Stimulated activated CD8-positive, alpha-beta memory T cell treated with anti-CD3 and anti-CD28 coated beads, Interleukin-4, amount 100 ng/mL, for 1 hour (primary cell): Measurements from ENCODE around the gene TMEM161B.
"Not testable (repeated sequence)": the region's sequence is repeated elsewhere in the genome, so short reads cannot be mapped to it uniquely, and the experiment has no call there.

Source experiments
- DNase-seq, 2 donors: peaks; one replicate each; pipeline ENCODE4 v3.0.0-alpha.2; 2020; ENCODE audit warnings: low read depth in 2 of 2, low spot score in 1 of 2

Gene TMEM161B

DNA sequence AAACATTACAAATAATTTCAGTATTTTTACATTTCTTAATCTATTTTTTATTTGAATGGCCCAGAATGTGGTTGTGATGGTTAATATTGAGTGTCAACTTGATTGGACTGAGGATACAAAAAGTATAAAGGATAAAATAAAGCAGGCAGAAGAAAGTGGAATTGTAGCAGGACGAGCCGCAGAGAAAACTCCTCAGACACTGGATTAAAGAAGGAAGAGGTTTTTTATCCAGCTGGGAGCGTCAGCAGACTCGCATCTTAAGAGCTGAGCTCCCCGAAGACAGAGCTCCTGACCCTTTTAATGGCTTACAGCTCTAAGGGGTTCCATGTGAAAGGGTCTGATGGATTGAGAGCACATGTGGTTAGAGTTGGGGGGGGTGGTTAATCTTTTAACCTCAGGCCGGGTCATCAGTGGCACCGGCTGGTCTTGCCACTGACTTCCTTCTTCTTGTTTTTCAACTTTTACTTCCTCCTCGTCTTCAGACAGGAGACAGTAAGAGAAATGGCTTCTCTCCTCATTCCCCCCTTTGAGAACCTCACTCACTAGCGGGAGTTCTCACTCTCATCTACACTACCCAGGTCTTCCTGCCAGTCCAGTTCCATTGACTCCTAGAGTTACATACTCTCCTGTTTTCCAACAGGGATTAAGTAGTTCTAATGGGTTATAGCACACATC is 80.0 kb downstream of the TMEM161B start:
- no peak for DNase-seq

DNA sequence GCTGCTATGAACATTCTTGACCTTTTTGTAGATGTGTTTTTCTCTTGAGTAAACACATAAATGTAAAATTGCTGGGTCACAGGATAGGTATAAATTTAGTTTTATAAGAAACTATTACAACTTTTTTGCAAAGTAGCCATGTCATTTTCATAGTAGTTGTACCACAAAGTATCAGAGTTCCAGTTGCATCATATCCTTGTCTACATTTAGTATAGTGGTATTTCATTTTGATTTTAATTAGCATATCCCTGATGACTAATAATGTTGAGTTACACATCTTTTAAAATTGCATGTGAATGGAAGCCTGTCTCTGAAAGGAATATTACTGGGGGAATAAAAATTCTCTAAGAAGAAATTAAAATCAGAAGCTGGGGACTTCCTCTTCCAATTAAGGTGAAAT is 85.4 kb downstream of the TMEM161B start:
- no peak for DNase-seq

DNA sequence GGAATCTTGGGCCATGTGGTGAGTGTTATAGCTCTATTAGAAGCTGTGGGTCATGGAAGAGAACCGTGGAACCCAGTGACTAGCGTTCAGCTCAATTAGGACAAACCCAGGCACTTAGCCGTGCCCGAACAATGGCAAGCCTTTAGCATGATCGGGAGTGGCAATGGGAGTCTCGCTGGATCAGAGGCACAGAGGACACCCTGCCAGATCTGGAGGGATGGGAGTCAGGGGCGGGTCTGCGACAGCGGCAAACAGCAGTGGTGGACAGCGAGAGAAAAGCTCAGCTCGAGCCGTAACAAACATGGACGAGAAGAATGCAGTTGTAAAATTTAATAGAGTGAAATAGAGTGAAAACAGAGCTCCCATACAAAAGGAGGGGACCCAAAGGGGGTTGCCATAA is 91.2 kb downstream of the TMEM161B start:
- DNase-seq: not testable (repeated sequence)

DNA sequence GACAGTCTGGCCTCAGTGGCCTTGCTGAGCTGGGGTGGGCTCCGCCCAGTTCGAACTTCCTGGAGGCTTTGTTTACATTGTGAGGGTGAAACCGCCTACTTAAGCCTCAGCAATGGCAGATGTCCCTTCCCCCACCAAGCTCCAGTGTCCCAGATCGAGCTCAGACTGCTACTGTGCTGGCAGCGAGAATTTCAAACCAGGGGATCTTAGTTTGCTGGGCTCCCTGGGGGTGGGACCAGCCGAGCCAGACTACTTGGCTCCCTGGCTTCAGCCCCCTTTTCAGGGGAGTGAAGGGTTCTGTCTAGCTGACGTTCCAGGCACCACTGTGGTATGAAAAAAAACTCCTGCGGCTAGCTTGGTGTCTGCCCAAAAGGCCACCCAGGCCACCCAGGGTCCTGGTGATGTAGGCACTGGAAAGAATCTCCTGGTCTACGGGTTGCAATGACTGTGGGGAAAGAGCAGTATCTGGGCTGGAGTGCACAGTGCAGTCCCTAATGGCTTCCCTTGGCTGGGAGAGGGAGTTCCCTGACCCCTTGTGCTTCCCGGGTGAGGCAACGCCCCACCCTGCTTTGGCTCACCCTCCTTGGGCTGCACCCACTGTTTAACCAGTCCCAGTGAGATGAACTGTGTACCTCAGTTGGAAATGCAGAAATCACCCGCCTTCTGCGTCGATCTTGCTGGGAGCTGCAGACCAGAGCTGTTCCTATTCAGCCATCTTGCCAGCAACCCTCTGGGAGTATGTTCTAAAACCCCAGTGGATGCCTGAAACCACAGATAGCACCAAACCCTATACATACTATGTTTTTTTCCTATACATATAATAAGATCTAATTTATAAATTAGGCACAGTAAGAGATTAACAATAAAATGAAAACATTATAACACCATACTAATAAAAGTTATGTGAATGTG is 95.5 kb downstream of the TMEM161B start:
- DNase-seq: no peak

DNA sequence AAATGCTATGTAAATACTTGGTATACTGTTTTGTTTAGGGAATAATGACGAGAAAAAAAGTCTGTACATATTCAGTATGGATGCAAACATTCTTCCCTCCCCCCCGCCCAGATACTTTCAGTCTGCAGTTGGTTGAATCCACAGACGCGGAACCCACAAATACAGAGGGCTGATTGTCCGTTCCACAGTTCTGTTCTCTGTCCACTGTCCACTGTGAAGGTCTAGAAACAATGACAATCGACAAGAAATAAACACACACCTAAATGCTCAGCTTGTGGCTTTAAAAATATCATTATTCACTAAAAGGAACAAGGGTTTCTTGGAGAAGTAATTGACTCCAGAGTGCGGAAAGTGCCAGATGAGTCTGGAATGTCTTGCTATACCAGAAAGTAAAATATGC is 109.1 kb downstream of the TMEM161B start:
- DNase-seq: no peak

DNA sequence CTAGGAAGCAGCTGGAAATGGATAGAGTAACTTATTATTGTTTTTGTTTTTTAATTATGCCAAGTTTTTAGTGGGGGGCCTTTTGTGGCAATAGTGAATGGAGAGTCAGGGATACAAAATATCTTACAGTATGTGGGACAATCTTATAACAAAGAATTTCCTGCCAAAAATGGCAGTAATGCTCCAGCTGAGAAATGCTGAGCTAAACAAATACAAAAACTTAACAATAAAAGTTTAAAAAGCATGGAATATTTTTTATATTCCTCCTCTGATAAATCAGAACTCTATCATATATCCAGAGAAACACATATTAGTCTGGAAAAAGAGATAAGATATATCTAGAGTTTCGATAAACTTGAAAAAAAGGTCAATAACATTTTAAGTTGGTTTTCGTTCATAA is 110.6 kb downstream of the TMEM161B start:
- DNase-seq: no peak

DNA sequence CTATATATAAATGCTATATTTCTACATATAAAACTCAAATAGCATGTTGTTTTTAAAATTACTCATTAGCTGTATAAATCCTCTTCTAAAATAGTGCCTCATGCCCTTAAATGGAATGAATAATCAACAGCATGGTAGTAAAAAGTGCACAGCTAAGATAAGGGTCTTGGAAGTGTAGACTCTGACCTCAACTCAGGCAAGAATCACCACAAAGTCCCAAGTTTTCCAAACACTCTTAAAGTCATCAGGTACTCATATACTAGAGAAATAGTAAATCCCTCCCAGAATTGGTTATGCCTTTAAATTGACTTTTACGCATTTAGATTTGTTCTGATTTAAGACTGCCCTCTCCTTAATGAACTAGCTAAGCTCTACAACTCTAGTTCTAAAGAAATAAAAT is 113.8 kb downstream of the TMEM161B start:
- no peak for DNase-seq

DNA sequence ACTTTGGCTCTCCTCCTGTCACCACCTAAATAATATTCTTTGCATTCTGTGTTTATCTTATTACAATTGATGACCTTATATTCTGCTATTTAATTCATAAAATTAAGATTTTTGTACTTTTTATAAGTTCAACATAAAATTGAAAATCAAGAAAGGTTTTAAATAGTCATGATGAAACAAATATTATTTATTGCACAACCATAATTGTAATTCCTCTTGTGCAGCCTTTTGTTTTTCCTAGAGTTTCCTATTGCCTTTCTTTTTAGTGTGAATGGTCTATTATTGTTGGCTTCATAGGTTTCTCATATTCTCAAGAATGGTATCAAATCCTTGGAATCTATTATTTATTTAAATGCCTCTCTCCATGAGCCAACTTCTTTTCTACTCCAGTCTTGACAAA is 117.9 kb downstream of the TMEM161B start:
- no peak for DNase-seq

DNA sequence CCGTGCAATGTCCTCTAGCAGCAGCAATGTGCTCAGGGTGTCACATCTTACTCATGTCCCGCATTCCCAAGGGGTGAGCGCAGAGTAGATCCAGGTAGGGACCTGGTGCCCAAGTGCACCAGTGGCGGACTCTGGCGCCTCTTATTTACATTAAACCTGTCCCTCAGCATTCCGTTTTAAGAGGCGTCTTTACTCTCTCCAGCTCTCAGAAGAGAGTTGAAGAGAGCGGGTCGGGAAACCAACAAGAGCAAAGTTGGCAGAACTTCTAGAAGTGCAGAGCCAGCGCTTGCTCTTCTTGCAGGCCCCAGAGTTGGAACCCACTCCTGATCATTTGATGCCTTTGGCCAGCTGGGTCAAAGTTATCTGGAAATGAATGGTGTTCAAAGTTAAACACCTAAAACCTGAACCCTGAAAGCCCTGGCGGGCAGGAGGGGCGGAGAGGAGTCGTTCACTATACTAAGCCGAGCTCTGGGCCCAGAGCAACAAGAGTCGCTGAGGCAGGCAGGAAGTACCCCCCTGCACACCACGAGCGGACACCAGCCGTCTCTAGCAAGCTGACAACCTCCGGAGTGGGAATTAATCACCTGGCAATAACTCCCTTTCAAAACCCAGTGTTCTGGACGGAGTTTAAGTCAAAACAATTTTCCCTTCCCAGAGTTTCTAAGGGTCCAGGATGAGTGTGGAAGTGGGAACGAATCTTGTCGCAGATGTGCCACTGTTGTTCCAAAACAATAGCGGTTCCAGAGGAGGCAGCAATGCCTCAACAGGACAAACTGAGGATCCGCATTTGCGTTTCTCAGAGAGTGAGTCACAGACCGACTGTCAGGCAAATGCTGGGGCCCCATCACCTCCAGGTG is 122.8 kb downstream of the TMEM161B start:
- DNase-seq: no peak

DNA sequence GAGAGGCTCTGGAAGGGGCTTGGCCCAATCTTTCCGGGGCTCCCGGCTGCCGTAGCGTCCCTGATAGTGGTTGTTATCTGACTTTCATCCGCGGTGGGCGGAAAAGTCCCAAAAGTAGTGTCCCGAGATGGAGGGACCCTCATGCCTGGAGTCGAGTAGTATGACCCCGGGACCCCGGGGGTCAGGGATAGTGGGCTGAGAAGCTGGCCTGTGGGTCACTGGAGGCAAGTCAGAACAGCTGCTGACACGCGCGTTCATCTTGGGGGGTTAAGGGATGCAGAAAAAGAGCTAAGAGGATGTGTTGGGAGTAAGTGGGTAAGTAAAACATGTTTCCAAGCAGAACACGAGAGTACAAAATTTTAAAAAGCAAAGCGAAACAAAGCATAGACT is 123.4 kb downstream of the TMEM161B start:
- DNase-seq: no peak
